Endothelial cell of umbilical vein (primary cell): ENCODE data around the gene ABLIM2. TPM values are rescaled to one million over a fixed set of nuclear protein-coding genes. Genes with fewer than 3 reads are reported as not detected.

Experiments
- BruUV-seq: library from RNA; stranded (reverse); fragments of 400-500 nt; replicated peaks from 2 replicates; lab custom pipeline; 2021; lab: Mats Ljungman, UMichigan
- CTCF ChIA-PET: fragments of 300-600, 350-600 bp; sonication (Branson Sonifier 250); formaldehyde crosslinking; loops from one replicate; lab custom pipeline; 2021; ENCODE audit warnings: antibody characterized with exemption, inconsistent platforms; lab: Charles Lee
- POLR2A ChIA-PET: fragments of 300-600, 350-600 bp; sonication (Branson Sonifier 250); formaldehyde crosslinking; loops from one replicate; lab custom pipeline; 2021; ENCODE audit warnings: antibody characterized with exemption, inconsistent platforms; lab: Charles Lee
- DNase-seq: peaks from one replicate; pipeline ENCODE4 v3.0.0-alpha.2; 2011; ENCODE audit warnings: low read depth, low spot score
- FAIRE-seq: peaks from 2 replicates; lab custom pipeline; 2011; peaks lifted over from hg19 to GRCh38; lab: Jason Lieb, UNC
- H2AFZ ChIP-seq: 2 replicates; pipeline ENCODE4 v1.6.0; 2012; ENCODE audit warnings: low read depth, low read length, control low read depth, inconsistent platforms
- H3K27ac ChIP-seq: 2 replicates; pipeline ENCODE4 v1.5.1; 2011; ENCODE audit warnings: low read depth, mild to moderate bottlenecking, control low read depth, low read length, moderate library complexity; ENCODE audit not compliant: insufficient read depth
- H3K27me3 ChIP-seq, 2 experiments: 2 replicates each; pipeline versions ENCODE4 v1.6.0 to v1.6.1; 2011; ENCODE audit warnings: low read length in 2 of 2, mixed read lengths in 1 of 2; ENCODE audit not compliant: control insufficient read depth in 2 of 2, insufficient read depth in 2 of 2
- H3K36me3 ChIP-seq, 2 experiments: 2 replicates in 1 of 2; 3 replicates in 1 of 2; pipeline ENCODE4 v1.5.1; 2011; ENCODE audit warnings: low read length in 2 of 2, mild to moderate bottlenecking in 1 of 2, moderate library complexity in 1 of 2; ENCODE audit not compliant: control insufficient read depth in 2 of 2, insufficient read depth in 2 of 2; ENCODE audit errors: extremely low read depth in 1 of 2
- H3K4me1 ChIP-seq: 3 replicates; pipeline ENCODE4 v1.5.1; 2011; ENCODE audit warnings: mild to moderate bottlenecking, low read length; ENCODE audit not compliant: control insufficient read depth, insufficient read depth; ENCODE audit errors: extremely low read depth
- H3K4me2 ChIP-seq: 2 replicates; pipeline ENCODE4 v1.6.1; 2011; ENCODE audit warnings: low read length, control low read depth, mixed read lengths; ENCODE audit not compliant: insufficient read depth
- H3K4me3 ChIP-seq, 3 experiments: fragments of 200-600 bp in 1 of 3; sonication (generic), shearing (Covaris generic) in 1 of 3; replicated peaks in 1 of 3; 2 replicates each; pipeline ENCODE4 v1.5.1; 2011 to 2016; ENCODE audit warnings: control low read depth in 3 of 3, low read length in 3 of 3, mild to moderate bottlenecking in 2 of 3, inconsistent platforms in 1 of 3, low read depth in 1 of 3, moderate library complexity in 1 of 3; ENCODE audit not compliant: insufficient read depth in 1 of 3
- H3K79me2 ChIP-seq: 2 replicates; pipeline ENCODE4 v1.6.0; 2012; ENCODE audit warnings: low read length, inconsistent platforms; ENCODE audit not compliant: control insufficient read depth, insufficient read depth
- H3K9ac ChIP-seq: replicated peaks from 2 replicates; pipeline ENCODE3; 2011; ENCODE audit warnings: low read length, control low read depth; ENCODE audit not compliant: insufficient read depth; ENCODE audit errors: extremely low read depth
- H3K9me1 ChIP-seq: replicated peaks from 3 replicates; pipeline ENCODE4 v1.6.0; 2011; ENCODE audit warnings: mild to moderate bottlenecking, low read length; ENCODE audit not compliant: control insufficient read depth, insufficient read depth; ENCODE audit errors: extremely low read depth
- H3K9me3 ChIP-seq: replicated peaks from 2 replicates; pipeline ENCODE4 v1.5.1; 2012; ENCODE audit warnings: low read length, inconsistent platforms; ENCODE audit not compliant: control insufficient read depth, insufficient read depth
- H4K20me1 ChIP-seq: replicated peaks from 2 replicates; pipeline ENCODE3; 2011; ENCODE audit warnings: mild to moderate bottlenecking, low read length; ENCODE audit not compliant: control insufficient read depth, insufficient read depth; ENCODE audit errors: extremely low read depth
- CTCF ChIP-seq, 2 donors: IDR thresholded peaks; 1 replicate in 1 of 2; 2 replicates in 1 of 2; pipeline ENCODE4 v1.5.1; 2011; ENCODE audit warnings: low read length in 2 of 2, mild to moderate bottlenecking in 2 of 2, moderate library complexity in 2 of 2, control low read depth in 1 of 2, inconsistent platforms in 1 of 2, low read depth in 1 of 2; ENCODE audit not compliant: insufficient read depth in 1 of 2; ENCODE audit errors: extremely low read depth in 1 of 2
- EZH2 ChIP-seq: IDR thresholded peaks from 2 replicates; pipeline ENCODE4 v1.6.1; 2012; ENCODE audit warnings: borderline replicate concordance, low read depth, mild to moderate bottlenecking, moderate library complexity, low read length, inconsistent platforms; ENCODE audit not compliant: severe bottlenecking
- FOS ChIP-seq: IDR thresholded peaks from 2 replicates; pipeline ENCODE4 v1.6.1; 2011; ENCODE audit warnings: mild to moderate bottlenecking, low read length, moderate library complexity, borderline replicate concordance; ENCODE audit not compliant: insufficient read depth
- GATA2 ChIP-seq: IDR thresholded peaks from 2 replicates; pipeline ENCODE4 v1.7.0; 2011; ENCODE audit warnings: low read depth, mild to moderate bottlenecking, moderate library complexity, mixed read lengths, low read length; ENCODE audit not compliant: insufficient read length, insufficient read depth
- JUN ChIP-seq: IDR thresholded peaks from 2 replicates; pipeline ENCODE4 v1.6.1; 2011; ENCODE audit warnings: borderline replicate concordance, low read depth; ENCODE audit not compliant: insufficient read length, insufficient read depth
- MAX ChIP-seq: IDR thresholded peaks from 2 replicates; pipeline ENCODE4 v1.6.1; 2011; ENCODE audit not compliant: insufficient read depth, insufficient read length
- MYC ChIP-seq: IDR thresholded peaks from one replicate; pipeline ENCODE4 v1.6.1; 2011; ENCODE audit warnings: mild to moderate bottlenecking, low read depth, low read length
- POLR2A ChIP-seq: IDR thresholded peaks from 2 replicates; pipeline ENCODE4 v1.6.1; 2012; ENCODE audit warnings: low read depth, mild to moderate bottlenecking, control low read depth, low read length
- POLR2AphosphoS5 ChIP-seq: IDR thresholded peaks from 2 replicates; pipeline ENCODE4 v1.6.1; 2012; ENCODE audit warnings: low read depth, mild to moderate bottlenecking, control low read depth, low read length, moderate library complexity; ENCODE audit not compliant: insufficient read depth
- dilution Hi-C: fragments of 300-500 bp; cut with MboI; formaldehyde crosslinking; loops from one replicate; pipeline ENCODE4 v1.15.0; 2019; ENCODE audit warnings: low sequenced_read_pairs; ENCODE audit not compliant: extremely low pct_ligation_motif_present
- intact Hi-C: fragments of 100-400 bp; cut with micrococcal nuclease; formaldehyde crosslinking; loops from one replicate; pipeline ENCODE4 v1.10.0; 2022
- polyA plus RNA-seq, 4 experiments: library from polyadenylated mRNA; depleted of rRNA in 3 of 4; stranded (reverse) in 3 of 4; unstranded in 1 of 4; fragments of >200 nt; gene quantifications; 2 replicates each; pipeline versions ENCODE4 v1.2.1 to v1.2.3, GENCODE V29; 2011 to 2012; ENCODE audit warnings: missing spikeins in 1 of 4
- total RNA-seq: library from RNA; stranded (reverse); gene quantifications from 2 replicates; pipeline ENCODE4 v1.2.3, GENCODE V29; 2021

The ABLIM2 gene
- total and polyA plus RNA-seq, 2 donors (not counting 3 experiments of a cell fraction or from before 2014, with no cell fraction given), result 0.28 to 0.66 TPM

- Histone ChIP-seq H4K20me1 (no peaks in the 10 kb centered on the region), H3K4me2 (no peak overlapping the region), H3K27me3 (peaks cover 16 to 17% of the 10 kb centered on the region in 2 experiments), H3K27ac (no peak overlapping the region), H3K4me1 (peaks cover 11% of the 10 kb centered on the region), H3K79me2 (no peaks in the 10 kb centered on the region), H3K36me3 (no peaks in the 10 kb centered on the region), H3K9me3 (no peaks in the 10 kb centered on the region), H2AFZ (no peak overlapping the region), H3K9me1 (no peaks in the 10 kb centered on the region), H3K4me3 (no peak overlapping the region), H3K9ac (no peak overlapping the region)
- no peak for DNase-seq
- POLR2A ChIA-PET, result no interaction called here
- BruUV-seq, result no TSS peak
- dilution Hi-C loops (no loop called here), intact Hi-C loops (no loop called here)
- TF ChIP-seq FOS, result no peak
- TF ChIP-seq JUN, result no peak
- no peak for TF ChIP-seq MYC
- TF ChIP-seq MAX, result no peak
- no peak for TF ChIP-seq POLR2A
- TF ChIP-seq CTCF (IDR thresholded peaks at IDR 0.05; ENCODE audit: extremely low read depth in 1 of 2, insufficient read depth in 1 of 2, low read depth in 1 of 2, low read length in 2 of 2), result no peak
- TF ChIP-seq GATA2, result no peak
- TF ChIP-seq EZH2, result no peak
- no peak for TF ChIP-seq POLR2AphosphoS5
- CTCF ChIA-PET, result interaction anchor here (0.7 to 2.8 kb wide), 2 partner anchors 12 to 224 kb away, joined by 3 to 6 read pairs; no protein-coding TSS in a partner anchor
- no peak for FAIRE-seq
Measured at GRCh38 chr4:8156617-8157016, 2.0 kb downstream of the ABLIM2 start.
